ENCODE measurements around the gene ITGAE.

Gene ITGAE

GRCh38 chr17:3692346-3692745 is 108.6 kb downstream of the ITGAE start:
- TF ChIP-seq GATA2 (IDR thresholded peaks at IDR 0.05; ENCODE audit: low read depth, low read length) (no peak), GATA3 (IDR thresholded peaks at IDR 0.05; ENCODE audit: low read depth, low read length) (no peak)

GRCh38 chr17:3691617-3692067 is 109.3 kb downstream of the ITGAE start:
- TF ChIP-seq GATA3 (IDR thresholded peaks at IDR 0.05; ENCODE audit: low read depth, low read length) (no peak), GATA2 (IDR thresholded peaks at IDR 0.05; ENCODE audit: low read depth, low read length) (no peak)

- TF ChIP-seq GATA2 (IDR thresholded peaks at IDR 0.05; ENCODE audit: low read depth, low read length): no peak
- TF ChIP-seq GATA3 (IDR thresholded peaks at IDR 0.05; ENCODE audit: low read depth, low read length): no peak
These were observed 110.8 kb downstream of the ITGAE start for GRCh38 chr17:3690094-3690715.

- TF ChIP-seq GATA2 (IDR thresholded peaks at IDR 0.05; ENCODE audit: low read depth, low read length) (no peak), GATA3 (IDR thresholded peaks at IDR 0.05; ENCODE audit: low read depth, low read length) (no peak)
These were observed 111.5 kb downstream of the ITGAE start for GRCh38 chr17:3689262-3690093.

- TF ChIP-seq GATA2 (IDR thresholded peaks at IDR 0.05; ENCODE audit: low read depth, low read length) (no peak), GATA3 (IDR thresholded peaks at IDR 0.05; ENCODE audit: low read depth, low read length) (no peak)
These were observed 112.1 kb downstream of the ITGAE start for GRCh38 chr17:3688852-3689261.

- no peak for TF ChIP-seq GATA3 (IDR thresholded peaks at IDR 0.05; ENCODE audit: low read depth, low read length)
- no peak for TF ChIP-seq GATA2 (IDR thresholded peaks at IDR 0.05; ENCODE audit: low read depth, low read length)
These were observed 112.9 kb downstream of the ITGAE start for GRCh38 chr17:3688027-3688553.

- TF ChIP-seq GATA3 (IDR thresholded peaks at IDR 0.05; ENCODE audit: low read depth, low read length) (no peak), GATA2 (IDR thresholded peaks at IDR 0.05; ENCODE audit: low read depth, low read length) (no peak)
These were observed 115.8 kb downstream of the ITGAE start for GRCh38 chr17:3685174-3685573.

- TF ChIP-seq GATA3 (IDR thresholded peaks at IDR 0.05; ENCODE audit: low read depth, low read length): no peak
- no peak for TF ChIP-seq GATA2 (IDR thresholded peaks at IDR 0.05; ENCODE audit: low read depth, low read length)
These were observed 117.9 kb downstream of the ITGAE start for GRCh38 chr17:3683054-3683511.

- TF ChIP-seq GATA3 (IDR thresholded peaks at IDR 0.05; ENCODE audit: low read depth, low read length) (no peak), GATA2 (IDR thresholded peaks at IDR 0.05; ENCODE audit: low read depth, low read length) (no peak)
These were observed 119.0 kb downstream of the ITGAE start for GRCh38 chr17:3682033-3682432.

- TF ChIP-seq GATA3 (IDR thresholded peaks at IDR 0.05; ENCODE audit: low read depth, low read length) (no peak), GATA2 (IDR thresholded peaks at IDR 0.05; ENCODE audit: low read depth, low read length) (no peak)
These were observed 119.4 kb downstream of the ITGAE start for GRCh38 chr17:3681565-3681964.

- TF ChIP-seq GATA2 (IDR thresholded peaks at IDR 0.05; ENCODE audit: low read depth, low read length) (no peak), GATA3 (IDR thresholded peaks at IDR 0.05; ENCODE audit: low read depth, low read length) (no peak)
These were observed 119.9 kb downstream of the ITGAE start for GRCh38 chr17:3681057-3681456.

- TF ChIP-seq GATA2 (IDR thresholded peaks at IDR 0.05; ENCODE audit: low read depth, low read length): no peak
- TF ChIP-seq GATA3 (IDR thresholded peaks at IDR 0.05; ENCODE audit: low read depth, low read length): no peak
These were observed 121.4 kb downstream of the ITGAE start for GRCh38 chr17:3679531-3680126.

GRCh38 chr17:3678821-3679530 is 122.0 kb downstream of the ITGAE start:
- TF ChIP-seq GATA3 (IDR thresholded peaks at IDR 0.05; ENCODE audit: low read depth, low read length) (no peak), GATA2 (IDR thresholded peaks at IDR 0.05; ENCODE audit: low read depth, low read length) (no peak)
